NB4 (cell line): ENCODE measurements around the gene BCL2L1.

Experiments used
- CTCF ChIP-seq: IDR thresholded peaks from one replicate; pipeline ENCODE4 v1.5.1; 2012; ENCODE audit warnings: low read depth, low read length
- MYC ChIP-seq: IDR thresholded peaks from 2 replicates; pipeline ENCODE4 v1.6.1; 2011; ENCODE audit warnings: low read depth, low read length
- POLR2A ChIP-seq: IDR thresholded peaks from 2 replicates; pipeline ENCODE4 v1.6.1; 2011; ENCODE audit warnings: mild to moderate bottlenecking; ENCODE audit not compliant: insufficient read length; ENCODE audit errors: extremely low read depth
- TF ChIP-seq, protein P1 (sequence below): IDR thresholded peaks from 2 replicates; pipeline ENCODE4 v1.6.1; 2011; ENCODE audit warnings: low read depth, low read length

- TF ChIP-seq CTCF: no peak
- TF ChIP-seq POLR2A: no peak
- TF ChIP-seq, protein P1, sequence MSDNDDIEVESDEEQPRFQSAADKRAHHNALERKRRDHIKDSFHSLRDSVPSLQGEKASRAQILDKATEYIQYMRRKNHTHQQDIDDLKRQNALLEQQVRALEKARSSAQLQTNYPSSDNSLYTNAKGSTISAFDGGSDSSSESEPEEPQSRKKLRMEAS: no peak
- no peak for TF ChIP-seq MYC
Measured at GRCh38 chr20:31708736-31709534, 13.7 kb downstream of the BCL2L1 start.
